ENCODE measurements around the gene UBE2E3. TPM values are rescaled to one million over a fixed set of nuclear protein-coding genes. Genes with fewer than 3 reads are reported as not detected.

Gene UBE2E3
- total RNA-seq, 1 experiment from 2014 or later, result 91.3 TPM

- in situ Hi-C loops (cut with HindIII; ENCODE audit: low pct_unique_long_range_greater_than_20kb, low sequenced_read_pairs), result no loop called here
- no TSS peak for BruUV-seq (replicated peaks)
- DNase-seq (ENCODE audit: low read depth, low spot score) (no peak), ATAC-seq (no peak; the same call in 1 of the 2 replicates)
- Histone ChIP-seq H3K4me3 (ENCODE audit: low read depth in 2 of 2, low read length in 2 of 2) (no peak overlapping the region), H3K9me3 (ENCODE audit: control insufficient read depth, insufficient read depth, low read depth, low read length) (no peaks in the 10 kb centered on the region), H3K27ac (ENCODE audit: low read length) (no peak overlapping the region), H3K27me3 (ENCODE audit: control insufficient read depth, insufficient read depth, low read length) (no peaks in the 10 kb centered on the region), H3K4me1 (ENCODE audit: control insufficient read depth, insufficient read depth, low read length) (no peaks in the 10 kb centered on the region), H3K36me3 (ENCODE audit: control insufficient read depth, insufficient read depth, low read length) (no peaks in the 10 kb centered on the region; the same call in 1 of the 2 replicates)
- CTCF ChIA-PET, result no interaction called here
- TF ChIP-seq POLR2AphosphoS5 (IDR thresholded peaks at IDR 0.05; ENCODE audit: low read depth, low read length) (no peak), REST (IDR thresholded peaks at IDR 0.05; ENCODE audit: insufficient read depth in 1 of 2, low read depth in 2 of 2, low read length in 1 of 2) (no peak), CTCF (IDR thresholded peaks at IDR 0.05) (no peak), TCF7L2 (IDR thresholded peaks at IDR 0.05; ENCODE audit: low read depth, low read length) (no peak), SIN3A (IDR thresholded peaks at IDR 0.05; ENCODE audit: borderline replicate concordance, insufficient read depth, low read depth, low read length) (no peak)
- intact Hi-C loops (cut with micrococcal nuclease; ENCODE audit: unreplicated experiment), result no loop called here
- POLR2A ChIA-PET, result no interaction called here
Measured at GRCh38 chr2:181070119-181070835, 89.9 kb downstream of the UBE2E3 start.

- ChIA-PET CTCF (no interaction called here), POLR2A (no interaction called here)
- no peak overlapping the region for H3K27ac ChIP-seq (ENCODE audit: low read length)
- in situ Hi-C loops (cut with HindIII; ENCODE audit: low pct_unique_long_range_greater_than_20kb, low sequenced_read_pairs), result no loop called here
- H3K4me1 ChIP-seq (ENCODE audit: control insufficient read depth, insufficient read depth, low read length), result no peaks in the 10 kb centered on the region
- no peaks in the 10 kb centered on the region for H3K27me3 ChIP-seq (ENCODE audit: control insufficient read depth, insufficient read depth, low read length)
- no peak for DNase-seq (ENCODE audit: low read depth, low spot score)
- no peaks in the 10 kb centered on the region; the same call in 1 of the 2 replicates for H3K36me3 ChIP-seq (ENCODE audit: control insufficient read depth, insufficient read depth, low read length)
- H3K4me3 ChIP-seq (ENCODE audit: low read depth in 2 of 2, low read length in 2 of 2), result no peak overlapping the region
- no TSS peak for BruUV-seq (replicated peaks)
- TF ChIP-seq TCF7L2 (IDR thresholded peaks at IDR 0.05; ENCODE audit: low read depth, low read length) (no peak), CTCF (IDR thresholded peaks at IDR 0.05) (no peak), POLR2AphosphoS5 (IDR thresholded peaks at IDR 0.05; ENCODE audit: low read depth, low read length) (no peak), SIN3A (IDR thresholded peaks at IDR 0.05; ENCODE audit: borderline replicate concordance, insufficient read depth, low read depth, low read length) (no peak), REST (IDR thresholded peaks at IDR 0.05; ENCODE audit: insufficient read depth in 1 of 2, low read depth in 2 of 2, low read length in 1 of 2) (no peak)
- ATAC-seq, result no peak
- no peaks in the 10 kb centered on the region for H3K9me3 ChIP-seq (ENCODE audit: control insufficient read depth, insufficient read depth, low read depth, low read length)
- intact Hi-C loops (cut with micrococcal nuclease; ENCODE audit: unreplicated experiment), result no loop called here
Measured at GRCh38 chr2:181070836-181071200, 90.4 kb downstream of the UBE2E3 start.

Data from Panc1 (cell line).